GM12891 (cell line): ENCODE measurements around the gene FAM124A.

Source experiments
- POLR2A ChIP-seq: IDR thresholded peaks from 2 replicates; pipeline ENCODE4 v1.6.1; 2011; ENCODE audit warnings: low read depth, low read length, control low read depth
- POLR2AphosphoS5 ChIP-seq: IDR thresholded peaks from 2 replicates; pipeline ENCODE4 v1.6.1; 2011; ENCODE audit warnings: low read depth, low read length, control low read depth
- POU2F2 ChIP-seq: IDR thresholded peaks from 2 replicates; pipeline ENCODE4 v1.6.1; 2011; ENCODE audit warnings: low read depth, mild to moderate bottlenecking, control low read depth, low read length, moderate library complexity
- SPI1 ChIP-seq: IDR thresholded peaks from 2 replicates; pipeline ENCODE4 v1.6.1; 2011; ENCODE audit warnings: low read depth, low read length, control low read depth
- TAF1 ChIP-seq: IDR thresholded peaks from 2 replicates; pipeline ENCODE4 v1.6.1; 2011; ENCODE audit warnings: low read depth, low read length, control low read depth

GRCh38 chr13:51232328-51232727, 10.1 kb downstream of the FAM124A start:
- TF ChIP-seq POLR2A = no peak
- TF ChIP-seq POU2F2 = no peak
- TF ChIP-seq POLR2AphosphoS5 = no peak
- no peak for TF ChIP-seq TAF1
- no peak for TF ChIP-seq SPI1
